SH-SY5Y (cell line): Measurements from ENCODE around the gene PKNOX2.

ENCODE experiments used
- GATA2 ChIP-seq: IDR thresholded peaks from 2 replicates; pipeline ENCODE4 v1.6.1; 2011; ENCODE audit warnings: mild to moderate bottlenecking, low read depth, low read length
- GATA3 ChIP-seq: IDR thresholded peaks from 2 replicates; pipeline ENCODE4 v1.6.1; 2011; ENCODE audit warnings: low read depth, mild to moderate bottlenecking, low read length, moderate library complexity

The PKNOX2 gene

GRCh38 chr11:125165111-125165842 is 726 bp downstream of the PKNOX2 start:
- no peak for TF ChIP-seq GATA3

GRCh38 chr11:125165843-125166763 is 1.6 kb downstream of the PKNOX2 start:
- TF ChIP-seq GATA2 (no peak), GATA3 (no peak)

GRCh38 chr11:125166764-125167291 is 2.3 kb downstream of the PKNOX2 start:
- TF ChIP-seq GATA2 (no peak), GATA3 (no peak)

- TF ChIP-seq GATA2 (no peak), GATA3 (no peak)
Measured at GRCh38 chr11:125167292-125167953, 2.9 kb downstream of the PKNOX2 start.

GRCh38 chr11:125167954-125168835 is 3.6 kb downstream of the PKNOX2 start:
- TF ChIP-seq GATA2 (no peak), GATA3 (no peak)

- no peak for TF ChIP-seq GATA3
- no peak for TF ChIP-seq GATA2
Measured at GRCh38 chr11:125168918-125169456, 4.4 kb downstream of the PKNOX2 start.

- no peak for TF ChIP-seq GATA3
- no peak for TF ChIP-seq GATA2
Measured at GRCh38 chr11:125170001-125170509, 5.5 kb downstream of the PKNOX2 start.

GRCh38 chr11:125170510-125171031 is 6.0 kb downstream of the PKNOX2 start:
- TF ChIP-seq GATA3, result no peak
- no peak for TF ChIP-seq GATA2

GRCh38 chr11:125171974-125172373 is 7.4 kb downstream of the PKNOX2 start:
- no peak for TF ChIP-seq GATA3

- no peak for TF ChIP-seq GATA3
- no peak for TF ChIP-seq GATA2
Measured at GRCh38 chr11:125173027-125173426, 8.5 kb downstream of the PKNOX2 start.

- TF ChIP-seq GATA2 (no peak), GATA3 (no peak)
Measured at GRCh38 chr11:125173556-125173955, 9.0 kb downstream of the PKNOX2 start.

- no peak for TF ChIP-seq GATA2
- TF ChIP-seq GATA3, result no peak
Measured at GRCh38 chr11:125174057-125174456, 9.5 kb downstream of the PKNOX2 start.

- TF ChIP-seq GATA2, result no peak
- TF ChIP-seq GATA3, result no peak
Measured at GRCh38 chr11:125174686-125175085, 10.1 kb downstream of the PKNOX2 start.
